Measurements from ENCODE around the gene SPARC.

The SPARC gene

DNA sequence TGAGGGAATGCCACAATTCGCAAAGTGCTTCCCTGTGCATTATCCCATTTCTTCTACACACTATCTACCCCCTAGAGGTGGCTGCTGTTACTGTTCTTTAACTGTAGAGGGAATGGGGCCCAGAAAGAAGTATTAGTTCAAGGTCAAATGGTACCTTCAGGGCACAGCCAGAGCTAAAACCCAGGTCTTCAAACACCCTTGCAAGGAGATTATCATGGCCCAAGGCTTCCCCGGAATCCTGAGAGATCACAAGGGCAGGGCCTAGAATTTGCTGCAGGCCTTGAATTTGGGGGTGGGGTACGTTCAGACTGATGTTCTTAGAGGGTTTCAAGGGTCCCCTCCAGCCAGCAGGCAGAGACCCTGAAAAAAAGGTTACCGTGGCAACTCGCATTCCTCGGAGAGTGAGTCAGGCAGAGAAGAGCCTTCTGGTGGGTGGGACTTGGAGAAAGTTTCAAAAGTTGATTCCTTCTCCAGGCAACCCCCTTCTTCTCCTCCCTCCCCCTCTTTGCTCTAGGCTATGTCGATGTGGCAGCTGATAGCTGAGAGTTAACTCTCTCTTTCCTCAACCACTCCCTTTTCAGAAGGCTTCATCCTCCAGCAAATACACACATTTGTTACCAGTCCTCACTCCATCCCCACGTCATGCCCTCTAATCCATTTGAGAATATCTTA, 1.9 kb downstream of the SPARC start:
- Histone ChIP-seq H3K27me3 (ENCODE audit: insufficient read depth, low read depth) (no peaks in the 10 kb centered on the region), H2AFZ (ENCODE audit: low read depth) (no peak overlapping the region), H3K4me3 (IDR thresholded peaks at IDR 0.05; ENCODE audit: insufficient read depth, low read depth, low read length) (no peak overlapping the region), H3K4me1 (ENCODE audit: low read depth, poor library complexity, severe bottlenecking) (no peaks in the 10 kb centered on the region), H3K36me3 (ENCODE audit: insufficient read depth) (no peaks in the 10 kb centered on the region), H3K9ac (no peak overlapping the region), H3K27ac (no peak overlapping the region), H3K79me2 (ENCODE audit: insufficient read depth, low read depth) (no peaks in the 10 kb centered on the region), H3K4me2 (no peak overlapping the region), H4K20me1 (ENCODE audit: insufficient read depth) (no peaks in the 10 kb centered on the region)
- TF ChIP-seq, protein P1, sequence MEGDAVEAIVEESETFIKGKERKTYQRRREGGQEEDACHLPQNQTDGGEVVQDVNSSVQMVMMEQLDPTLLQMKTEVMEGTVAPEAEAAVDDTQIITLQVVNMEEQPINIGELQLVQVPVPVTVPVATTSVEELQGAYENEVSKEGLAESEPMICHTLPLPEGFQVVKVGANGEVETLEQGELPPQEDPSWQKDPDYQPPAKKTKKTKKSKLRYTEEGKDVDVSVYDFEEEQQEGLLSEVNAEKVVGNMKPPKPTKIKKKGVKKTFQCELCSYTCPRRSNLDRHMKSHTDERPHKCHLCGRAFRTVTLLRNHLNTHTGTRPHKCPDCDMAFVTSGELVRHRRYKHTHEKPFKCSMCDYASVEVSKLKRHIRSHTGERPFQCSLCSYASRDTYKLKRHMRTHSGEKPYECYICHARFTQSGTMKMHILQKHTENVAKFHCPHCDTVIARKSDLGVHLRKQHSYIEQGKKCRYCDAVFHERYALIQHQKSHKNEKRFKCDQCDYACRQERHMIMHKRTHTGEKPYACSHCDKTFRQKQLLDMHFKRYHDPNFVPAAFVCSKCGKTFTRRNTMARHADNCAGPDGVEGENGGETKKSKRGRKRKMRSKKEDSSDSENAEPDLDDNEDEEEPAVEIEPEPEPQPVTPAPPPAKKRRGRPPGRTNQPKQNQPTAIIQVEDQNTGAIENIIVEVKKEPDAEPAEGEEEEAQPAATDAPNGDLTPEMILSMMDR (conservative IDR thresholded peaks at IDR 0.05; ENCODE audit: low read depth, low read length): no peak

DNA sequence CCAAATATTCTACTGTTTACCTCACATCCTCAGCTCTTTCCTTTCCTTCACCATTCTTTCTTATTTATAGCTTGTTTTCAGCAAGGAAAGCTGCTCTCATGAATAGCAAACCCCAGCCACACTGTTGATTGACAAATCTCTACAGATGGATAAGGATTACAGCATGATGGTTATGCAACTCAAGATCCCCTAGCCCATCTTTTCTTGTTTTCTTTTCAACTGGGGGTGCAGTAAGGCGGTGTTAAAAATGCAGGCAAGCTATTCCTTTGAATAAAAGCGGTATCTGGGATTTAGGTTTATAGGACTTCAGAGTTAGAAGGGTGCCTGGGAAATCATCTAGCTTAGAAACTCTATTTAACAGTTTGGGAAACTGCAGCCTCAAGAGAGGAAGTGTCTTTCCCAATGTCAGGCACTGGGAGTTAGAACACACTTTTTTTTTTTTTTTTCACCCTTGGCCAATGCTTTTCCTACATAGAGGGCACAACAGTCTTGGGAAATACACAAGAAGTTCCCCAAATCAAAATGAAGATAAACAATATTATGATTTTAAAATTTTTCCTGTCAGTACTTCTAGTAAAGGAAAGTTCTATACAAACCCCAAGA, 2.6 kb downstream of the SPARC start:
- Histone ChIP-seq H3K36me3 (ENCODE audit: insufficient read depth) (no peaks in the 10 kb centered on the region), H3K79me2 (ENCODE audit: insufficient read depth, low read depth) (no peaks in the 10 kb centered on the region), H3K27me3 (ENCODE audit: insufficient read depth, low read depth) (no peaks in the 10 kb centered on the region), H3K4me1 (ENCODE audit: low read depth, poor library complexity, severe bottlenecking) (no peaks in the 10 kb centered on the region), H4K20me1 (ENCODE audit: insufficient read depth) (no peaks in the 10 kb centered on the region), H3K4me2 (no peak overlapping the region), H3K9ac (no peak overlapping the region), H2AFZ (ENCODE audit: low read depth) (no peak overlapping the region), H3K4me3 (IDR thresholded peaks at IDR 0.05; ENCODE audit: insufficient read depth, low read depth, low read length) (no peak overlapping the region), H3K27ac (no peak overlapping the region)
- TF ChIP-seq, protein P1 (conservative IDR thresholded peaks at IDR 0.05; ENCODE audit: low read depth, low read length): no peak

DNA sequence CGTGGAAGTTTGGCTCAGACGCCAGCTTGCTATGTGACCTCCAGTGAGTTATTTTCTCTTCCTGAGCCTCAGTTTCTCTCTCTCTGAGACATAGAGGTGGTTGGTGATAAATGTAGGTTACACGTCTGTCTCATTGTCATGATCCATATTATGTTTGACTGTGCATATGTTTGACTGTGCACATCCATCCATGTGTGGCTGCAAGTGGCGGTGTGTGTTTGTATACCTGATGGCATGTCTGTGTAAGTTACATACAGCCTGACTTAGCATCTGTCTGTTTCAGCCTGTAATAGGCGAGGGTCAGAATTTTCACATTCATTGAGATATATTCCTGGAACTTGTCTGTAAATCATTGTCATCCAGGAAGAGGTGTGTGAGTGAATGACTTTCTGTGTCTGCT, 3.3 kb downstream of the SPARC start:
- Histone ChIP-seq H3K9ac (no peak overlapping the region), H3K27ac (no peak overlapping the region), H3K4me1 (ENCODE audit: low read depth, poor library complexity, severe bottlenecking) (no peaks in the 10 kb centered on the region), H4K20me1 (ENCODE audit: insufficient read depth) (no peaks in the 10 kb centered on the region), H3K4me2 (no peak overlapping the region), H2AFZ (ENCODE audit: low read depth) (no peak overlapping the region), H3K36me3 (ENCODE audit: insufficient read depth) (no peaks in the 10 kb centered on the region), H3K27me3 (ENCODE audit: insufficient read depth, low read depth) (no peaks in the 10 kb centered on the region), H3K4me3 (IDR thresholded peaks at IDR 0.05; ENCODE audit: insufficient read depth, low read depth, low read length) (no peak overlapping the region), H3K79me2 (ENCODE audit: insufficient read depth, low read depth) (no peaks in the 10 kb centered on the region)
- TF ChIP-seq, protein P1 (conservative IDR thresholded peaks at IDR 0.05; ENCODE audit: low read depth, low read length): no peak

DNA sequence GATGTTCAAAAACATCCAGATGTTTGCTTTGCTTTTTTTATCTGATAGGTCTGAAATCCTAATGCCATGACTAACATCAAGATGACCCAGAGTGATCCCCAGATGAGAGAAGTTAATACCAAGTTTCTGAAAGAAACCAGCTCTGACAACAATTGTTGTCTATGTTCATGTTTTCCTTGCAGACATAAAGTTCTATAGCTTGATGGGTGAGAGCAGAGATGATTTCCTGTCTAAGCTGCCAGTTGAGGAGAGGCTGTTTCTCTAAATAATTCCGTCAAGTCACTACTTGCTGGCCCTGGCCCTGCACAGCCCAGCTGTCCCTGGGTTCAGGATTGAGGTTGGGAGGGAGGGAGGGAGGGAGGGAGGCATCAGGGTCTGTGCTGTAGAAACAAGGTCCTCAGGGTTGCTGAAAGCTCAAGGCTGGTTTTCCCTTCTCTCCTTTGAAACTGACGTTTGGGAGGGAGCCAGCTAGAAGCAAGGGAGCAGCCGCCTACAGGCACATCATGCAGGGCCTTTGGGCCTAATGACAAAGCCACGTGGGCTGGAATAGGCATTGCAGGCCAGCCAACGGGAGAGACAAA, 3.9 kb downstream of the SPARC start:
- H3K79me2 ChIP-seq (ENCODE audit: insufficient read depth, low read depth): no peaks in the 10 kb centered on the region
- H3K27me3 ChIP-seq (ENCODE audit: insufficient read depth, low read depth): no peaks in the 10 kb centered on the region
- no peaks in the 10 kb centered on the region for H3K36me3 ChIP-seq (ENCODE audit: insufficient read depth)
- H2AFZ ChIP-seq (ENCODE audit: low read depth): no peak overlapping the region
- H3K27ac ChIP-seq: no peak overlapping the region
- no peak overlapping the region for H3K4me2 ChIP-seq
- no peaks in the 10 kb centered on the region for H4K20me1 ChIP-seq (ENCODE audit: insufficient read depth)
- no peaks in the 10 kb centered on the region for H3K4me1 ChIP-seq (ENCODE audit: low read depth, poor library complexity, severe bottlenecking)
- no peak overlapping the region for H3K4me3 ChIP-seq (IDR thresholded peaks at IDR 0.05; ENCODE audit: insufficient read depth, low read depth, low read length)
- TF ChIP-seq, protein P1 (conservative IDR thresholded peaks at IDR 0.05; ENCODE audit: low read depth, low read length): no peak
- H3K9ac ChIP-seq: no peak overlapping the region

Measured in KMS-11 (cell line).